HG02870 (cell line): ENCODE measurements around the gene CALHM1.
"Not testable (repeated sequence)": the region's sequence is repeated elsewhere in the genome, so short reads cannot be mapped to it uniquely, and the experiment has no call there.

ENCODE experiments used
- ATAC-seq: cut with Tn5 transposase; IDR thresholded peaks from one replicate; pipeline ENCODE4 v1.9.1; 2021; ENCODE audit warnings: mild to moderate bottlenecking, moderate library complexity; ENCODE audit not compliant: unreplicated experiment

Gene CALHM1

GRCh38 chr10:103458720-103459119 lies at the start of gene CALHM1:
TSS of gene CALHM1 (minus strand) at chr10:103458900. CDS start at chr10:103458751, 149 bp downstream.
- peak; percentile 83 for ATAC-seq

- ATAC-seq: no peak
Observed at GRCh38 chr10:103507235-103508191, 48.8 kb upstream of the CALHM1 start.

- no peak for ATAC-seq
Observed at GRCh38 chr10:103506061-103506460, 47.4 kb upstream of the CALHM1 start.

GRCh38 chr10:103504181-103504783 lies 45.6 kb upstream of the CALHM1 start:
- ATAC-seq: no peak

GRCh38 chr10:103503777-103504176 lies 45.1 kb upstream of the CALHM1 start:
- ATAC-seq: not testable (repeated sequence)

- ATAC-seq: no peak
Observed at GRCh38 chr10:103502849-103503660, 44.4 kb upstream of the CALHM1 start.

- ATAC-seq: no peak
Observed at GRCh38 chr10:103501186-103501585, 42.5 kb upstream of the CALHM1 start.

GRCh38 chr10:103500481-103500880 lies 41.8 kb upstream of the CALHM1 start:
- no peak for ATAC-seq

GRCh38 chr10:103499881-103500280 lies 41.2 kb upstream of the CALHM1 start:
- ATAC-seq: no peak

- ATAC-seq: no peak
Observed at GRCh38 chr10:103498936-103499638, 40.4 kb upstream of the CALHM1 start.

GRCh38 chr10:103497161-103497915 lies 38.6 kb upstream of the CALHM1 start:
- no peak for ATAC-seq

- ATAC-seq: no peak
Observed at GRCh38 chr10:103495321-103495720, 36.6 kb upstream of the CALHM1 start.

GRCh38 chr10:103493916-103494877 lies 35.5 kb upstream of the CALHM1 start:
- ATAC-seq: no peak

GRCh38 chr10:103493362-103493915 lies 34.7 kb upstream of the CALHM1 start, which contains the start of gene NEURL1:
TSS of gene NEURL1 (plus strand) at chr10:103493705. CDS start at chr10:103494388, 683 bp downstream.
- ATAC-seq: no peak

GRCh38 chr10:103492655-103493261 lies 34.1 kb upstream of the CALHM1 start:
- no peak for ATAC-seq

GRCh38 chr10:103491729-103492364 lies 33.1 kb upstream of the CALHM1 start:
- ATAC-seq: no peak

- ATAC-seq: no peak
Observed at GRCh38 chr10:103490986-103491314, 32.2 kb upstream of the CALHM1 start.

- ATAC-seq: no peak
Observed at GRCh38 chr10:103487410-103487708, 28.7 kb upstream of the CALHM1 start.
